ENCODE data around the gene ELP6.

GRCh38 chr3:47476644-47477199 lies 36.8 kb downstream of the ELP6 start:
- TF ChIP-seq CTCF (IDR thresholded peaks at IDR 0.05; ENCODE audit: insufficient read depth, low read length) (no peak), POLR2AphosphoS5 (IDR thresholded peaks at IDR 0.05; ENCODE audit: low read depth) (no peak)

Data from HL-60 (cell line).